ENCODE results near the gene CLDN6. TPM values are rescaled to one million over a fixed set of nuclear protein-coding genes. Genes with fewer than 3 reads are reported as not detected.

CLDN6 gene
- total RNA-seq, 1 experiment from 2014 or later = not detected

DNA sequence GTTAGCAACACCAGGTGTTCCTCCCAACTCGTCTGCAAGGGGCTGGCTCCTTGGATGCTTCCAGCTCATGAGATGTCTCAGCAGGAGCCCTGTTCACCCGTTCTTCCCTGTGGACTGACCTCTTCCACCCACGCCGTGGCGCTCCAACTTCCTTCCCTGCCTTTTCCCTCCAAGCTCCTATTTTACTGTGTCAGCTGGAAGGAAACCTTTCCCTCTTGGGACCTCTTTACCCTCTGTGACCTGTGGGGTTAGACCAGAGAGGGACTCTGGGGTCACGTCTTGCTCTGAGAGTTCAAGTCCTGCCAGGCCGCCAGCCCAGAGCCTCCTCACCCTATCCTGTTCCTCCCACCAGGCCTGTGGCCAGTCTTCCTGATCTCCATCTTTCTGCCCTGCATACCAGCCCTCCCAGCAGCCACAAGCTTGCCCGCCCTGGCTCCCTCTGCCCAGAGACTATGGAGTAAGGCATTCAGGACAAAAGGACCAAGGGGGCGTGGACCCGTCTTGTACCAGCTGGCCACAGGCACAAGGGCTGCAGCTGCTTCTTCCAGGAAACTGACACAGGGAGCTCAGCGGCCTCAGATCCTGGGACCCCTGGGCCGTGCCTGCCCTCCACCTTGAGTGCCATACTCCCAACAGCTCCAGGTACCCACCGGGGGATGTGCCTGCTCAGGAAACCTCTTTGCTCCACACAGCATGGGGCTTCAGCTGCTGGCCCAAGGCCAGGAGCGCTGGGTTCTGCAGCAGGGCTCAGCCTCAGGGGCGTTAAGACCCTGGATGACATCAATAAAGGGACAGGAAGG lies 45.8 kb downstream of the CLDN6 start:
- Histone ChIP-seq H3K4me1 (ENCODE audit: insufficient read depth, low read length) (peaks cover 16% of the 10 kb centered on the region; the same call in 1 of the 2 replicates), H3K36me3 (ENCODE audit: low read depth, low read length) (peaks cover 6% of the 10 kb centered on the region; the same call in 1 of the 2 replicates), H3K27ac (ENCODE audit: low read length) (no peak overlapping the region), H3K4me2 (ENCODE audit: low read length) (no peak overlapping the region), H3K27me3 (ENCODE audit: low read length) (no peaks in the 10 kb centered on the region), H2AFZ (ENCODE audit: low read length) (no peak overlapping the region), H4K20me1 (ENCODE audit: low read length) (peaks cover 12% of the 10 kb centered on the region), H3K9me2 (replicated peaks; ENCODE audit: low read length) (no peaks in the 10 kb centered on the region), H3K9me3 (ENCODE audit: low read length) (no peaks in the 10 kb centered on the region), H3F3A (ENCODE audit: low read length, unreplicated experiment) (no peaks in the 10 kb centered on the region), H3K9ac (ENCODE audit: low read length) (no peak overlapping the region), H3K79me2 (ENCODE audit: low read length) (peaks cover 17% of the 10 kb centered on the region; the same call in 1 of the 2 replicates), H3K4me3 (ENCODE audit: low read length) (no peak overlapping the region)
- BruUV-seq (replicated peaks) = no TSS peak
- intact Hi-C loops (cut with micrococcal nuclease) = no loop called here
- DNase-seq (no peak), ATAC-seq (no peak)
- ChIA-PET POLR2A (ENCODE audit: unreplicated experiment) (no interaction called here), CTCF (no interaction called here)
- TF ChIP-seq EZH2phosphoT487 (IDR thresholded peaks at IDR 0.05; ENCODE audit: borderline replicate concordance, low read length) (no peak), EZH2 (IDR thresholded peaks at IDR 0.05; ENCODE audit: low read length, unreplicated experiment) (no peak)
- TF ChIP-seq, protein P1, sequence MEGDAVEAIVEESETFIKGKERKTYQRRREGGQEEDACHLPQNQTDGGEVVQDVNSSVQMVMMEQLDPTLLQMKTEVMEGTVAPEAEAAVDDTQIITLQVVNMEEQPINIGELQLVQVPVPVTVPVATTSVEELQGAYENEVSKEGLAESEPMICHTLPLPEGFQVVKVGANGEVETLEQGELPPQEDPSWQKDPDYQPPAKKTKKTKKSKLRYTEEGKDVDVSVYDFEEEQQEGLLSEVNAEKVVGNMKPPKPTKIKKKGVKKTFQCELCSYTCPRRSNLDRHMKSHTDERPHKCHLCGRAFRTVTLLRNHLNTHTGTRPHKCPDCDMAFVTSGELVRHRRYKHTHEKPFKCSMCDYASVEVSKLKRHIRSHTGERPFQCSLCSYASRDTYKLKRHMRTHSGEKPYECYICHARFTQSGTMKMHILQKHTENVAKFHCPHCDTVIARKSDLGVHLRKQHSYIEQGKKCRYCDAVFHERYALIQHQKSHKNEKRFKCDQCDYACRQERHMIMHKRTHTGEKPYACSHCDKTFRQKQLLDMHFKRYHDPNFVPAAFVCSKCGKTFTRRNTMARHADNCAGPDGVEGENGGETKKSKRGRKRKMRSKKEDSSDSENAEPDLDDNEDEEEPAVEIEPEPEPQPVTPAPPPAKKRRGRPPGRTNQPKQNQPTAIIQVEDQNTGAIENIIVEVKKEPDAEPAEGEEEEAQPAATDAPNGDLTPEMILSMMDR (conservative IDR thresholded peaks at IDR 0.05; ENCODE audit: low read depth, low read length) = no peak

DNA sequence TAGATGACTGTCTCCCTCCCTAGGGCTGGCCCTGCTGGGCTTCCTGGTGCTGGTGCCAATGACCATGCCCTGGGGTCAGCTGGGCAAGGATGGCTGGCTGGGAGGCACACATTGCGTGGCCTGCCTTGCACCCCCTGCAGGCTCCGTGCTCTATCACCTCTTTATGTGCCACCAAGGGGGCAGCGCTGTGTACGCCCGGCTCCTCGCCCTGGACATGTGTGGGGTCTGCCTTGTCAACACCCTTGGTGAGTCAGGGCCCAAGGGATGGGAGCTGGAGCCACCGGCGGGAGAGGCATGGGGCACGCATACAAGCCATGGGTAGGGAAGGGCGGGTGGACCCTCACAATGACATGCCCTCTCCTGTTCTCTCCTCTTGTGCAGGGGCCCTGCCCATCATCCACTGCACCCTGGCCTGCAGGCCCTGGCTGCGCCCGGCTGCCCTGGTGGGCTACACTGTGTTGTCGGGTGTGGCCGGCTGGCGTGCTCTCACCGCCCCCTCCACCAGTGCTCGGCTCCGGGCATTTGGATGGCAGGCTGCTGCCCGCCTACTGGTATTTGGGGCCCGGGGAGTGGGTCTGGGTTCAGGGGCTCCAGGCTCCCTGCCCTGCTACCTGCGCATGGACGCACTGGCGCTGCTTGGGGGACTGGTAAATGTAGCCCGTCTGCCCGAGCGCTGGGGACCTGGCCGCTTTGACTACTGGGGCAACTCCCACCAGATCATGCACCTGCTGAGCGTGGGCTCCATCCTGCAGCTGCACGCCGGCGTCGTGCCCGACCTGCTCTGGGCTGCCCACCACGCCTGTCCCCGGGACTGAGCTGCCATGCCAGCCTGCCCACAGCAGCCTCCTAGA lies 46.6 kb downstream of the CLDN6 start:
- no peak overlapping the region for H3K9ac ChIP-seq (ENCODE audit: low read length)

More for the DNA sequence above, 46.6 kb downstream of the CLDN6 start:
- intact Hi-C loops (cut with micrococcal nuclease) = no loop called here
- Histone ChIP-seq H3K4me1 (ENCODE audit: insufficient read depth, low read length) (peaks cover 16% of the 10 kb centered on the region; the same call in 1 of the 2 replicates), H3K36me3 (ENCODE audit: low read depth, low read length) (peaks cover 6% of the 10 kb centered on the region; the same call in 1 of the 2 replicates), H3F3A (ENCODE audit: low read length, unreplicated experiment) (no peaks in the 10 kb centered on the region), H3K79me2 (ENCODE audit: low read length) (peaks cover 10% of the 10 kb centered on the region; the same call in 1 of the 2 replicates), H3K4me2 (ENCODE audit: low read length) (peak overlapping the region; percentile 94), H3K27ac (ENCODE audit: low read length) (no peak overlapping the region), H2AFZ (ENCODE audit: low read length) (no peak overlapping the region), H3K4me3 (ENCODE audit: low read length) (peak overlapping the region; percentile 85; the same call in 1 of the 2 replicates), H3K9me3 (ENCODE audit: low read length) (no peaks in the 10 kb centered on the region), H3K27me3 (ENCODE audit: low read length) (no peaks in the 10 kb centered on the region), H4K20me1 (ENCODE audit: low read length) (peaks cover 12% of the 10 kb centered on the region), H3K9me2 (replicated peaks; ENCODE audit: low read length) (no peaks in the 10 kb centered on the region)
- TF ChIP-seq EZH2 (IDR thresholded peaks at IDR 0.05; ENCODE audit: low read length, unreplicated experiment) (no peak), EZH2phosphoT487 (IDR thresholded peaks at IDR 0.05; ENCODE audit: borderline replicate concordance, low read length) (no peak)
- TF ChIP-seq, protein P1 (conservative IDR thresholded peaks at IDR 0.05; ENCODE audit: low read depth, low read length) = no peak
- DNase-seq = no peak
- POLR2A ChIA-PET (ENCODE audit: unreplicated experiment) = no interaction called here
- no peak for ATAC-seq
- CTCF ChIA-PET = no interaction called here
- BruUV-seq (replicated peaks) = no TSS peak

All from PC-3 (cell line).